Stimulated activated CD8-positive, alpha-beta memory T cell treated with anti-CD3 and anti-CD28 coated beads, Interleukin-15, amount 100 ng/mL, for 4 hours (primary cell): ENCODE data around the gene KRTAP1-4.
"Not testable (repeated sequence)": the region's sequence is repeated elsewhere in the genome, so short reads cannot be mapped to it uniquely, and the experiment has no call there.

Source experiments
- DNase-seq, 2 donors: peaks; one replicate each; pipeline ENCODE4 v3.0.0-alpha.2; 2020; ENCODE audit warnings: low read depth in 2 of 2

KRTAP1-4 gene

GRCh38 chr17:41048441-41048840 is 18.4 kb upstream of the KRTAP1-4 start:
- no peak for DNase-seq

DNA sequence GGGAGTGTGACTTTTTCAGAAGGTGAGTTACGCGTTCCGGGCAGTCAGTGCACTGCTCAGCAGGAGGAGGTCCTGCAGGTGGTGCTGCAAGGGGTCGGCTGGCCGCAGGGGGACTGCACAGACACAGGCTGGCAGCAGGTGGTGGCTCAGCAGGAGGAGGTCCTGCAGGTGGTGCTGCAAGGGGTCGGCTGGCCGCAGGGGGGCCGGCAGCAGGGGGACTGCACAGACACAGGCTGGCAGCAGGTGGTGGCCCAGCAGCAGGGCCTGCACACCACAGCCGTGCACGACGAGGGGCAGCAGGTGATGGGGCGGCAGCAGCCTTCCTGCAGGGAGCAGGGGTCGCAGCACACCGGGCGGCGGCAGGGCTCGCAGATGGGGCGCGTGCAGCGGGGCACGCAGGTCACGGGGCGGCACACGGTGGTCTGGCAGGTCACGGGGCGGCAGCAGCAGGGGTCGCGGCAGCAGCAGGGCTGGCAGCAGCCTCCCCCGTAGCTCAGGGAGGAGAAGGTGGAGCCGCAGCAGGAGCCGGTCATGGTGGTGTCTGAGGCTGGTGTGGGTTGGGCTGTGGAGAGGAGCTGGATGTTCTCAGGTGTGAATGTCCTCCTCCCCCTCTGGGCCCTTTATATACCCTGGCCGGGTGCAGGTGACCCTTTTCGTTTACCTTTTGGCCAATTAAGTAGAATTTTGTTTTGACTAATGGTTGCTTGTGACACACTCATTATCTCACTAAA is 16.9 kb upstream of the KRTAP1-4 start, which contains the start of gene KRTAP2-1:
Gene KRTAP2-1 (minus strand): TSS at position 582 of the 731 bp plus-strand sequence. CDS start 49 bp downstream, at position 533.
- not testable (repeated sequence) for DNase-seq

DNA sequence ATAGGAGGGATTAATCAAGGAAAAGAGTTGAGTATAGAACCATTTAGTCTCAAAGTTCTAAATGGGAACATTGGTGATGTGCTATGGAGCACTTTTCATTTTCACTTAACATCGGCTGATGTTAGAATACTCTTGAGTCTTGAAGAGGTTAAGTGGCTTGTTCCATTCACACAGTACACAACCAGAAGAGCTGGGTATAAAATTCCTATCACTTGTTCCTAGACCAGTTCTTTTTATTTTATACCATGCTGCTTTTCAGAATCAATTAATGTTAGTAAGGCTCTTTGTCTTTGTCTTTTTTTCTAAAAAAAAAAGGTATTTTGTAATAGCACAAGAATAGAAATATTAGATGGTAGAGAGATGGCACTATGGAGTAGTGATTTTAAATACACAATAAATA is 13.0 kb upstream of the KRTAP1-4 start:
- DNase-seq: no peak

- DNase-seq: not testable (repeated sequence)
Measured at GRCh38 chr17:41040783-41041571, 11.0 kb upstream of the KRTAP1-4 start, which contains the start of gene KRTAP1-1. TSS of gene KRTAP1-1 (minus strand) at chr17:41041450. CDS start at chr17:41041397, 53 bp downstream.

DNA sequence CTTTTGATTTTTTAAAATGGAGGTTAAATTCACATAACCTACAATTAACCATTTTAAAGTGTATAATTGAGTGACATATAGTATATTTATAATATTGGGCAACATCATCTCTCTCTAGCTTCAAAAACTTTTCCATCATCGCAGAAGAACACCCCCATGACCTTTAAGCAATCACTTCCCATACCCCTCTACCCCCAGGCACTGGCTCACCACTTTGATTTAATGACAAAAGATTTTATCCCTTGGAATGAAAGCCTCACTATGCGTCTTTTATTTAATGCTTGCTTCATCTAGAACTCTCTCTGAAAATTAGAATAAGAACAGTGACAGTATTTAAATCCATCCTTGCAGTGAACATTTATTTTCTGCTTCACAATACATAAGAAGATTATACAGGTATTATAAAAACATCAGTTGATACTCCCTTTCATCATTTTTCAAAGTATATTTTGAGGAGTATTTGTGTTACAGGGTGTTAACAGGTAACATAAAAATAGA is 7.9 kb upstream of the KRTAP1-4 start:
- no peak for DNase-seq

DNA sequence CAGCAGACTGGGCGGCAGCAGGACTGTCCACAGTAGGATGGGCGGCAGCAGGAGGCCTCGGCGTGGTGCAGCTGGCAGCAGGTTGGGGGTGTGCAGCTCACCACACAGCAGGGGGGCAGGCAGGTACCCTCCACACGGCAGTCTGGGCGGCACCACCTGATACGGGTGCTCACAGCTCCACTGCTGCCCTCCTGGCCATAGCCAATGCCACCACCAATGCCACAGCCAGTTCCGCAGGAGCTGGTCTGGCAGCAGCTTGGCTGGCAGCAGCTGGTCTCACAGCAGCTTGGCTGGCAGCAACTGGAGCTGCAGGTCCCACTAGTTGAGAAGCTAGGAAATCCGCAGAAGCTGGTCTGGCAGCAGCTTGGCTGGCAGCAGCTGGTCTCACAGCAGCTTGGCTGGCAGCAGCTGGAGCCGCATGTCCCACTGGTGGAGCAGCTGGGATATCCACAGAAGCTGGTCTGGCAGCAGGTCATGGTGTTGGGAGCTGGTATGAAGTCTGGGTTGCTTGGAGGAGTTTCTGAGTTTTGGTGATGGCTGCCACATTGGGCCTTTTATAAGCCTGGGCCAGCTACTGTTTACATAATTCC is 4.4 kb upstream of the KRTAP1-4 start, which contains the start of gene KRTAP1-3:
Gene KRTAP1-3 (minus strand): TSS at position 529 of the 590 bp plus-strand sequence. CDS start 53 bp downstream, at position 476.
- DNase-seq: not testable (repeated sequence)

DNA sequence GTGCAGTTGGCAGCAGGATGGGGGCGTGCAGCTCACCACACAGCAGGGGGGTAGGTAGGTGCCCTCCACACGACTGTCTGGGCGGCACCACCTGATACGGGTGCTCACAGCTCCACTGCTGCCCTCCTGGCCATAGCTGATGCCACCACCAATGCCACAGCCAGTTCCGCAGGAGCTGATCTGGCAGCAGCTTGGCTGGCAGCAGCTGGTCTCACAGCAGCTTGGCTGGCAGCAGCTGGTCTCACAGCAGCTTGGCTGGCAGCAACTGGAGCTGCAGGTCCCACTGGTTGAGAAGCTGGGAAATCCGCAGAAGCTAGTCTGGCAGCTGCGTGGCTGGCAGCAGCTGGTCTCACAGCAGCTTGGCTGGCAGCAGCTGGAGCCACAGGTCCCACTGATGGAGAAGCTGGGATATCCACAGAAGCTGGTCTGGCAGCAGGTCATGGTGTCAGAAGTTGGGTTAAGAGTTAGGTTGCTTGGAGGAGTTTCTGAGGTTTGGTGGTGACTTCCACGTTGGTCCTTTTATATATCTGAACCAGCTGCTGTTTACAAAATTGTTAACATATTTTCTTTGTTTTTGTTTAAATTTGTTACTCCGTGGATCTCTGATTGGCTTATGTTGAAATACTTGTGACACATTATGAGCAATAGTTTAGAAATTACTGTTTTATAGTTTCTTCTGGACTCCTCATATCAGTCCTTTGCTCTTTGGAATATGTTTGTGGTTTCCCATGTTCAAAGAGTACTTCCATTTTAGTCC is 3.1 kb downstream of the KRTAP1-4 start, which contains the start of gene KRTAP1-5:
Gene KRTAP1-5 (minus strand): TSS at position 494 of the 757 bp plus-strand sequence. CDS start 53 bp downstream, at position 441.
- DNase-seq: no peak

DNA sequence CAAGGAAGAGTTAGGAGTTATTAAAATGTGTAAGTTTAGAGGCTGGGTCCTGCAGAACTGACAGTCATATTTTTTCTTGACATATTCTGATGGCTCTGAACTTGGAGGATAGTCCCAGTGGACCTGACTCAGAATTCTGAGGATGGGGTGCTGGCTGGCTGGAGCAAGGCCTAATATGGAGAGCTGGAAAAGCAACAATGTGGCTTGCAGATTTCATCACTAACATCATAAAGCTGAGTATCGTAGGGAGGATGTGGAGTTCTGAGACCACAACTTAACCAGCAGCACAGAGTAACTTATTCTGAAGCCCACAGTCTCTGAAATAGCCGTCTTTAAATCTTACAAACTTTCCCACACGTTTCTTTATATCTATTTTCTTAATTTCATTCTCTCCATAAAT is 5.3 kb downstream of the KRTAP1-4 start:
- DNase-seq: no peak

DNA sequence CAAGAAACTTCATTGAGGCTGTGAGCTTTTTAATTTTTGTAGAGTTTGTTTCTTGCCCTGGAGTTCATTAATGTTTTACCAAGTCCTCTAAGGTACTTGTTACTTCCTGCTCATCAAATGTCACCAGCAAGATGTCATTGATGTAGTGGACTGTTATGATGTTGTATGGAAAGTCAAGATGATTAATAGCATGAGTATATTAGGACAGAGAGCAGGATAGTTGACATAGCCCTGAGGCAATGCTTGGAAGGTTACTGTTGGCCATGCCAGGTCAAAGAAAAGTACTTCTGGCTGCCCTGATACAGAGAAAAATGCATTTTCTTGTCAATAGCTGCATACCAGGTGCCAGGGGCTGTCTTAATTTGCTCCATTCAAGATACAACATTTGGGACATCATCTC is 9.7 kb downstream of the KRTAP1-4 start:
- no peak for DNase-seq

DNA sequence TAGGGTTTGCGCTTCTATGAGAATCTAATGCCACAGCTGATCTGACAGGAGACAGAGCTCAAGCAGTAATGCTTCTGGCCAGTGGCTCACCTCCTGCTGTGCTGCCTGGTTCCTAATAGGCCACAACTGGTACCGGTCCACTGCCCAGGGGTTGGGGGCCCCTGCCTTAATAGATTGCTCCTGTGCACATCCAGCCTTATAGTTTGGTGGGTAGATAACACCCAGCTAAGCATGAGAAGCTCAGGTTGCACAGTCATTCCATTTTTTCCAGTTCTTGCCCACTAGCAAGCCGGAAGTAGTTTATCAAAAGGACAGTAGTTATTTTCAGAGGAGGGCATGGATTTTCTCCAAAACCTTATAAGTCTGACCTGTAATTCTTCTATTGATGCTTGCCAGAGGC is 10.6 kb downstream of the KRTAP1-4 start:
- no peak for DNase-seq

- no peak for DNase-seq
Measured at GRCh38 chr17:41018541-41018940, 11.5 kb downstream of the KRTAP1-4 start.

DNA sequence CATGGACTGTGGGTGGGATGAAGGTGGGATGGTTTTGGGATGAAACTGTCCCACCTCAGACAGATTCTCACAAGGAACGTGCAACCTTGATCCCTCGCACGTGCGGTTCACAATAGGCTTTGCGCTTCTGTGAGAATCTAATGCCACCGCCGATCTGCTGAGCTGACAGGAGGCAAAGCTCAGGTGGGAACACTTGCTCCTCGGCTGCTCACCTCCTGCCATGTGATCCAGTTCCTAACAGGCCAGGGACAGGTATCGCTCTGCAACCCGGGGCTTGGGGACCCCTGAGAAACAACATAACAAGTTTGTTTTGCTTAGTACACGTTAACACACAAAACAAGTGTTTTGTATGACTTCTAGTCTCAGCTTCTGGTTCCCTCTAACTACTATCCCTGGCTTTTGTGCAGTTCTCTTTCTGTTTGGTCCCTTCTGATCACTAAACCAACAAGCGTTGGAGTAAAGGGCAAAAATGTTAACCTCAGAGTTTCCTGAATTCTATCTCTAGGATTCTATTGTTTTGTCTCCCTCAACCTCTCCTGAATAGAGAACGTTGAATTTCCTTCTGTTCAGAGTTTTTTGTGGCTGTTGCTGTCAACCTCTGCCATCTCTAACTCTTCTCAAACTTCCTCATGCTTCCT is 13.3 kb downstream of the KRTAP1-4 start:
- DNase-seq: no peak

GRCh38 chr17:41015454-41015853 is 14.5 kb downstream of the KRTAP1-4 start:
- DNase-seq: no peak

GRCh38 chr17:41013606-41014005 is 16.4 kb downstream of the KRTAP1-4 start:
- no peak for DNase-seq

- no peak for DNase-seq
Measured at GRCh38 chr17:41013181-41013580, 16.8 kb downstream of the KRTAP1-4 start.

GRCh38 chr17:41012326-41013120 is 17.5 kb downstream of the KRTAP1-4 start:
- no peak for DNase-seq

DNA sequence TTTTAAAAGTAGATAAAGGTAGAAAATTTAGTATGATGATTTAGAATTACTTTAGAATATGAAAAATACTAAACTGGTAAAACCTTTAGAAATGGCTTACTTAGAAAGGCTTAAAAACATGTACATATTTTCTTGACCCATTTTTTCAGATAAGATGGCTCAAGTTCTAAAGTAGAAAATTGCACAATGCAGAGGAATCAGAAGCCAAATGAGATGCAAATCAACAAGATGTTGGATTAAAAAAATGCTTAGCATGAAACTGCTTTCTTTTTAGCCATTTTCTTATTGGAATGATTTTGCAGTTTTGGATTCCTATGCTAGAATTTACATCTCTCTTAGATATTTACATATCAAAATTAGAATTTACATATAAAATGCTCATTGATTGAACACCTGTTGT is 19.6 kb downstream of the KRTAP1-4 start:
- DNase-seq: no peak

- no peak for DNase-seq
Measured at GRCh38 chr17:41009936-41010335, 20.1 kb downstream of the KRTAP1-4 start.

GRCh38 chr17:41009301-41009760 is 20.7 kb downstream of the KRTAP1-4 start:
- DNase-seq: no peak

- no peak for DNase-seq
Measured at GRCh38 chr17:41008811-41009210, 21.2 kb downstream of the KRTAP1-4 start, which contains the start of gene KRTAP3-1. TSS of gene KRTAP3-1 (minus strand) at chr17:41009128. CDS start at chr17:41009074, 54 bp downstream.
